Osteoblast (primary cell): ENCODE results near the gene VILL. TPM values are rescaled to one million over a fixed set of nuclear protein-coding genes. Genes with fewer than 3 reads are reported as not detected.
A peak's percentile ranks its signal among the peaks of the same experiment; 100 is the strongest.

Experiments
- DNase-seq: peaks from one replicate; pipeline ENCODE4 v3.0.0; 2011; ENCODE audit warnings: low spot score, mixed read lengths; ENCODE audit not compliant: insufficient read length; ENCODE audit errors: missing footprints
- H2AFZ ChIP-seq: 2 replicates; pipeline ENCODE4 v1.6.0; 2011; ENCODE audit warnings: mild to moderate bottlenecking, low read length
- H3K27ac ChIP-seq: 2 replicates; pipeline ENCODE4 v1.5.1; 2011; ENCODE audit warnings: mild to moderate bottlenecking, low read depth, low read length, moderate library complexity
- H3K27me3 ChIP-seq: 2 replicates; pipeline ENCODE4 v1.6.0; 2012; ENCODE audit warnings: mild to moderate bottlenecking, control low read depth, inconsistent platforms, low read length, moderate library complexity; ENCODE audit not compliant: insufficient read depth
- H3K36me3 ChIP-seq: 2 replicates; pipeline ENCODE4 v1.5.1; 2011; ENCODE audit warnings: mild to moderate bottlenecking, low read length, control low read depth, moderate library complexity; ENCODE audit not compliant: insufficient read depth
- H3K4me1 ChIP-seq: 2 replicates; pipeline ENCODE4 v1.5.1; 2011; ENCODE audit warnings: mild to moderate bottlenecking, low read length, control low read depth, moderate library complexity; ENCODE audit not compliant: insufficient read depth
- H3K4me2 ChIP-seq: 2 replicates; pipeline ENCODE4 v1.6.0; 2011; ENCODE audit warnings: mild to moderate bottlenecking, low read length; ENCODE audit not compliant: insufficient read depth
- H3K4me3 ChIP-seq: fragments of 200-600 bp; sonication (generic); 3 replicates; pipeline ENCODE4 v1.5.1; 2012; ENCODE audit warnings: mild to moderate bottlenecking, low read length, inconsistent platforms; ENCODE audit not compliant: insufficient read depth
- H3K79me2 ChIP-seq: 2 replicates; pipeline ENCODE4 v1.6.0; 2012; ENCODE audit warnings: mild to moderate bottlenecking, low read length, control low read depth, inconsistent platforms; ENCODE audit not compliant: insufficient read depth
- H3K9me3 ChIP-seq: 2 replicates; pipeline ENCODE4 v1.5.1; 2011; ENCODE audit warnings: low read depth, low read length, control low read depth
- H4K20me1 ChIP-seq: 2 replicates; pipeline ENCODE4 v1.6.0; 2012; ENCODE audit warnings: mild to moderate bottlenecking, low read length, control low read depth; ENCODE audit not compliant: insufficient read depth
- CTCF ChIP-seq: IDR thresholded peaks from 2 replicates; pipeline ENCODE4 v1.5.1; 2011; ENCODE audit warnings: mild to moderate bottlenecking, low read depth, low read length, moderate library complexity; ENCODE audit errors: extremely low read depth
- total RNA-seq: library from RNA; depleted of rRNA; stranded (reverse); fragments of >200 nt; gene quantifications from 2 replicates; pipeline ENCODE4 v1.2.3, GENCODE V29; 2012

Gene VILL
- total RNA-seq, 1 donor, result 7.6 TPM

DNA sequence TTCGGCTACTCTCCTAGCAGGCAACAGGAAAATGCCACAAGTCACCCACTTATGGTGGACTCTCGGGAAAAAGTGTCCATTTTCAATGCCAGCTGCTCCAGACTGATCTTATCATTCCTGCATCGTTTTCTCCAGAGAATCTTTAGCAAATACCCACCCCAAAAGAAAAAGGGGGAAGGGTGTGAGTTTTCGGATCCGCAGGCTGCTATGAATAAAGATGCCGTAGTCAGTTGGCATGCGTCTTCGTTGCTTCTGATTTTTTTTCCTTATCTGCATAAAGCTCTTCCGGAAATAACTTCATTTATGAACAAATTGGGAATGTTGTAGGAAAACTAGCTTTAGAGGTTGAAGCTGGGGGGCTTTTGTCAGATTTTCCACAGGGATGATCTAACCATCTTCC is 22.4 kb upstream of the VILL start:
- Histone ChIP-seq H3K4me2 (no peak overlapping the region), H4K20me1 (no peaks in the 10 kb centered on the region), H3K36me3 (no peaks in the 10 kb centered on the region), H3K79me2 (no peaks in the 10 kb centered on the region), H3K9me3 (no peaks in the 10 kb centered on the region), H3K27ac (no peak overlapping the region), H3K4me3 (no peak overlapping the region), H3K27me3 (no peaks in the 10 kb centered on the region), H3K4me1 (no peaks in the 10 kb centered on the region), H2AFZ (no peak overlapping the region)
- no peak for TF ChIP-seq CTCF
- no peak for DNase-seq

DNA sequence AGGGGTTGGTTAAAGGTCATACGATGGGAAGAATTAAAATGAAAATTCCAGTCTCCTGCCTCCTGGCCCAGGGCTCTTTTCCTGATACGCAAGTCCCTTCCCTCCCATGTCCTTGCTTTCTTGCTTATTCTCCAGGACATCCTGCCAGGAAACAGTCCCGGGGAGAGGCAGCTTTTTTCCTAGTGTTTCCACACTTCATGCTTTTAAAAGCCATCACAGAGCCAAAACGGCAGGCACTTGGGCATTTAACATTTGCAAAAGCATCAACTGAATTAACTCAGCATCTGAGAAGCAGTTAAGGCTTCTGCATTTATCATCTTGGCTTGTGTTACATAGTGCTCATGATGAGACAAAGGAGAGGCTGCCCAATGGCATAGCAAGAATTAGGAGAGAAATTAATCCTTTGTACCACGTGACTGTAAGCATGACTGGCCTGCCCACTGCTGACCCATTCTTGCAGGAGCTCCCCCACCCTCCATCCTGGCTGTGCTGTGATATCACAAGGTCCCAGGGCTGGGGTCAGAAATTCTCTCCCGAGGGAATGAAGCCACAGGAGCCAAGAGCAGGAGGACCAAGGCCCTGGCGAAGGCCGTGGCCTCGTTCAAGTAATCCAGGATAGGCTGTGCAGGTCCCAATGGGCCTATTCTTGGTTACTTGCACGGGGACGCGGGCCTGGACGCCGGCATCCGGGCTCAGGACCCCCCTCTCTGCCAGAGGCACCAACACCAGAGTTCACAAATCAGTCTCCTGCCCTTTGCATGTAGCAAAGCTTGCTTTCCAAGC is 21.6 kb upstream of the VILL start:
- Histone ChIP-seq H3K36me3 (no peaks in the 10 kb centered on the region), H3K4me2 (no peak overlapping the region), H4K20me1 (no peaks in the 10 kb centered on the region), H3K4me1 (no peaks in the 10 kb centered on the region), H3K27me3 (no peaks in the 10 kb centered on the region), H2AFZ (peak overlapping the region; percentile 2), H3K4me3 (no peak overlapping the region), H3K27ac (no peak overlapping the region), H3K79me2 (no peaks in the 10 kb centered on the region), H3K9me3 (no peaks in the 10 kb centered on the region)
- no peak for TF ChIP-seq CTCF
- DNase-seq, result peak; percentile 47

DNA sequence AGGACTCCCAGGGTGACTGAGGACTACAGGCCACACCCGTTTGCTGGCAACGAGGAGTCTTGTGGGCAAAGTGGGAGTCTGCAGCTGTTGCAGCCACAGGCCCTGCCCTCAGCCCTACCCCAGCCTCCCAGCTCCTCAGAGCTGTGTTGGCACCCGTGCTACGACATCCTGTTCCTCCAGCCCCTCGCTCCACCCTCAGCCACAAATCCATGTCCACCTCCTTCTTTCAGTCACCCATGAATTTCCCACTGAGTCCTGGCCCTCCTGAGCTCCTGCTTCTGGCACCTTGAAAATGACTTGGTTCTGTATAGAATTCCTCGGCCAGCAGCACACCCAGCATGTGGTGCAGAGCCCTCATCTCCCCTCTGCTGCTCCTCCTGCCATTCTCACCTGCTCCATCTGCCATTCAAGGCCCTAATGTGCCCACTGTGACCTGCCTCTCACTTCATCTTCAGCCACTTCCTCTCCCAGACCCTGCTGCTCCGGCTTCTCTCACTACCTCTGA is 20.9 kb upstream of the VILL start:
- H4K20me1 ChIP-seq, result no peaks in the 10 kb centered on the region
- no peaks in the 10 kb centered on the region for H3K4me1 ChIP-seq
- H3K27me3 ChIP-seq, result no peaks in the 10 kb centered on the region
- no peak overlapping the region for H3K27ac ChIP-seq
- TF ChIP-seq CTCF, result no peak
- no peaks in the 10 kb centered on the region for H3K9me3 ChIP-seq
- H3K4me3 ChIP-seq, result no peak overlapping the region
- no peak overlapping the region for H2AFZ ChIP-seq
- H3K36me3 ChIP-seq, result no peaks in the 10 kb centered on the region
- no peak for DNase-seq
- H3K79me2 ChIP-seq, result no peaks in the 10 kb centered on the region
- H3K4me2 ChIP-seq, result no peak overlapping the region

DNA sequence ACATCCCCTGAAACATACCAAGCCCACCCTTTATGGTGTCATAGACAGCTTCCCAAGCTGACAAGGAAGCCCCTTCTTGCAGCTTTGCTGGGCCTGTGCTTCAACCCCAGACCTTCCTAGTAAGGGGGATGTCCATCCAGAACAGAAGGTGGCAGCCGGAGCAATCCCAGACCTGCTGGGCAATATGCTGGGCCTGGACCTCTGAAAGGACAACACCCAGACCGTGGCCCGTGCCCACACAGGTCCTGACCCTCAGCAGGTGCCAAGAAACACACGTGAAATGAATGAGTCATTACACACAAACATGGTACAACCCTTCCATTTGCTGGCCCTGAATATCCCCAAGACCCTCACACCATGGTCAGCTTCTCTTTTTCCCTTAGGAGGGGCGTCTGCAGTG is 19.8 kb upstream of the VILL start:
- Histone ChIP-seq H3K9me3 (no peaks in the 10 kb centered on the region), H3K4me3 (no peak overlapping the region), H3K79me2 (no peaks in the 10 kb centered on the region), H3K27ac (no peak overlapping the region), H3K27me3 (no peaks in the 10 kb centered on the region), H3K4me2 (no peak overlapping the region), H4K20me1 (no peaks in the 10 kb centered on the region), H3K4me1 (no peaks in the 10 kb centered on the region), H3K36me3 (peaks cover 2% of the 10 kb centered on the region), H2AFZ (no peak overlapping the region)
- DNase-seq, result no peak
- TF ChIP-seq CTCF, result no peak
